ENCODE data around the gene CCDC124. TPM values are rescaled to one million over a fixed set of nuclear protein-coding genes. Genes with fewer than 3 reads are reported as not detected.

Gene CCDC124
- polyA plus RNA-seq, 1 of the 3 experiments (the other 2 are of a cell fraction) = 231 TPM

DNA sequence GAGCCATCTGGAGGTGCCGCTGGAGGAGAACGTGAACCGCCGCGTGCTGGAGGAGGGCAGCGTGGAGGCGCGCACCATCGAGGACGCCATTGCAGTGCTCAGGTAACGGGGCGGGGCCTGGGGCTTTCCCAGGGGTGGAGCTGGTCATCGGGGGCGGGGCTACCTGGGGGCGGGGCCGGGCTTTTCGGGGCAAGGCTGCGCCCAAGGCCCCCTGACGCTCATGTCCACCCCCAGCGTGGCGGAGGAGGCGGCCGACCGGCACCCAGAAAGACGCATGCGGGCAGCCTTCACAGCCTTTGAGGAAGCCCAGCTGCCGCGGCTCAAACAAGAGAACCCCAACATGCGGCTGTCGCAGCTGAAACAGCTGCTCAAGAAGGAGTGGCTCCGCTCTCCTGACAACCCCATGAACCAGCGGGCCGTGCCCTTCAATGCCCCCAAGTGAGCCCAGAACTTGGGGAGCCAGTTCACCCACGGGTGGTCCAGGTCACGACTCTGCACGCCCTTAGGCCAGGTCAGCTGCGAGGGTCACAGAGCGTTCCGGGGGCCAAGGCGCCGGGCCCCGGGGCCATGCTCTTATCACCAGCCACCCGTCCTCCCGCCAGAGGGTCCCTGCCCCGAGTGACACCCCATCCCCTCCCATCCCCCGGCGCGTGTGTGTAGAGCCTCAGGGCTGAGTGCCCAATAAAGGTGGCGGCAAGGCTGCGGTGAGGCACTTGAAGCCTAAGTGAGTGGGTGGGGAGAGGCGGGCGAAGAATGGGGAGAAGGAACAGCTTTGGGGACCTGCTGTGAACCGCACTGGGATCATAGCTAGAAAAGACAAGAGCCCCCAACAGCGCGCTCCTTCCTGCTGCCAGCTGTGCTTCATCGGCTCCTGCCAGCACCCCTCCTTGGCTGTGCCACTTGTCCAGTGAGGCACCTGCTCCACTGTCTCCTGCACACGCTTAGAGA lies 10.7 kb downstream of the CCDC124 start:
- no peak overlapping the region for H3K4me2 ChIP-seq
- CTCF ChIA-PET = interaction anchor here (0.6 to 21.7 kb wide), 7 partner anchors 8 to 924 kb away, joined by 3 to 464 read pairs (median 4); partner anchors contain the start of genes ARRDC2, CCDC124 and KCNN1
- H3K27ac ChIP-seq (ENCODE audit: low read depth in 2 of 2, low read length in 1 of 2) = no peak overlapping the region
- H3K4me3 ChIP-seq (ENCODE audit: low read depth in 2 of 2, low read length in 1 of 2) = no peak overlapping the region
- H3K27me3 ChIP-seq (ENCODE audit: insufficient read depth) = no peaks in the 10 kb centered on the region
- H2AFZ ChIP-seq (ENCODE audit: low read depth) = no peak overlapping the region
- peaks cover 0 to 2% of the 10 kb centered on the region in 2 experiments for H3K36me3 ChIP-seq (replicated peaks in 1 of 2; ENCODE audit: control insufficient read depth in 1 of 2, insufficient read depth in 2 of 2, low read length in 1 of 2)
- peaks cover 5 to 11% of the 10 kb centered on the region in 2 experiments; a peak in 2 of 4 replicates for H3K4me1 ChIP-seq (ENCODE audit: control insufficient read depth in 1 of 2, insufficient read depth in 2 of 2, low read depth in 1 of 2, low read length in 1 of 2)
- H3K9me2 ChIP-seq = no peaks in the 10 kb centered on the region
- H3K9ac ChIP-seq = no peak overlapping the region
- POLR2A ChIA-PET = no interaction called here
- H3F3A ChIP-seq (replicated peaks; ENCODE audit: insufficient read depth) = peaks cover 18% of the 10 kb centered on the region
- H3K9me3 ChIP-seq = no peaks in the 10 kb centered on the region
- H3K79me2 ChIP-seq (ENCODE audit: insufficient read depth) = no peaks in the 10 kb centered on the region
- peaks cover 6% of the 10 kb centered on the region for H4K20me1 ChIP-seq (ENCODE audit: insufficient read depth)
- TF ChIP-seq SMC3 (IDR thresholded peaks at IDR 0.05; ENCODE audit: low read depth, low read length) = no peak
- TF ChIP-seq, protein P1, sequence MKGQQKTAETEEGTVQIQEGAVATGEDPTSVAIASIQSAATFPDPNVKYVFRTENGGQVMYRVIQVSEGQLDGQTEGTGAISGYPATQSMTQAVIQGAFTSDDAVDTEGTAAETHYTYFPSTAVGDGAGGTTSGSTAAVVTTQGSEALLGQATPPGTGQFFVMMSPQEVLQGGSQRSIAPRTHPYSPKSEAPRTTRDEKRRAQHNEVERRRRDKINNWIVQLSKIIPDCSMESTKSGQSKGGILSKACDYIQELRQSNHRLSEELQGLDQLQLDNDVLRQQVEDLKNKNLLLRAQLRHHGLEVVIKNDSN (IDR thresholded peaks at IDR 0.05; ENCODE audit: borderline replicate concordance, low read depth) = no peak
- TF ChIP-seq TEAD4 (IDR thresholded peaks at IDR 0.05; ENCODE audit: borderline replicate concordance, insufficient read depth) = no peak
- TF ChIP-seq GATA2 (CRISPR knock-in tag; IDR thresholded peaks at IDR 0.05) = no peak
- no peak for TF ChIP-seq TAF1 (IDR thresholded peaks at IDR 0.05; ENCODE audit: borderline replicate concordance, low read depth, low read length)
- TF ChIP-seq YY1 (IDR thresholded peaks at IDR 0.05; ENCODE audit: low read depth) = no peak
- TF ChIP-seq EZH2phosphoT487 (IDR thresholded peaks at IDR 0.05; ENCODE audit: borderline replicate concordance, low read depth) = no peak
- no peak for TF ChIP-seq RFX5 (IDR thresholded peaks at IDR 0.05; ENCODE audit: low read length)
- no peak for TF ChIP-seq NFIC (IDR thresholded peaks at IDR 0.05; ENCODE audit: borderline replicate concordance)
- no peak for TF ChIP-seq FOXM1 (IDR thresholded peaks at IDR 0.05; ENCODE audit: low read depth)
- no peak for TF ChIP-seq RAD21 (IDR thresholded peaks at IDR 0.05; ENCODE audit: low read length)
- TF ChIP-seq JUND (IDR thresholded peaks at IDR 0.05) = no peak
- TF ChIP-seq, protein P2, sequence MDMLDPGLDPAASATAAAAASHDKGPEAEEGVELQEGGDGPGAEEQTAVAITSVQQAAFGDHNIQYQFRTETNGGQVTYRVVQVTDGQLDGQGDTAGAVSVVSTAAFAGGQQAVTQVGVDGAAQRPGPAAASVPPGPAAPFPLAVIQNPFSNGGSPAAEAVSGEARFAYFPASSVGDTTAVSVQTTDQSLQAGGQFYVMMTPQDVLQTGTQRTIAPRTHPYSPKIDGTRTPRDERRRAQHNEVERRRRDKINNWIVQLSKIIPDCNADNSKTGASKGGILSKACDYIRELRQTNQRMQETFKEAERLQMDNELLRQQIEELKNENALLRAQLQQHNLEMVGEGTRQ (IDR thresholded peaks at IDR 0.05; ENCODE audit: borderline replicate concordance, low read depth, low read length) = no peak
- TF ChIP-seq, protein P3, sequence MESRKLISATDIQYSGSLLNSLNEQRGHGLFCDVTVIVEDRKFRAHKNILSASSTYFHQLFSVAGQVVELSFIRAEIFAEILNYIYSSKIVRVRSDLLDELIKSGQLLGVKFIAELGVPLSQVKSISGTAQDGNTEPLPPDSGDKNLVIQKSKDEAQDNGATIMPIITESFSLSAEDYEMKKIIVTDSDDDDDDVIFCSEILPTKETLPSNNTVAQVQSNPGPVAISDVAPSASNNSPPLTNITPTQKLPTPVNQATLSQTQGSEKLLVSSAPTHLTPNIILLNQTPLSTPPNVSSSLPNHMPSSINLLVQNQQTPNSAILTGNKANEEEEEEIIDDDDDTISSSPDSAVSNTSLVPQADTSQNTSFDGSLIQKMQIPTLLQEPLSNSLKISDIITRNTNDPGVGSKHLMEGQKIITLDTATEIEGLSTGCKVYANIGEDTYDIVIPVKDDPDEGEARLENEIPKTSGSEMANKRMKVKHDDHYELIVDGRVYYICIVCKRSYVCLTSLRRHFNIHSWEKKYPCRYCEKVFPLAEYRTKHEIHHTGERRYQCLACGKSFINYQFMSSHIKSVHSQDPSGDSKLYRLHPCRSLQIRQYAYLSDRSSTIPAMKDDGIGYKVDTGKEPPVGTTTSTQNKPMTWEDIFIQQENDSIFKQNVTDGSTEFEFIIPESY (IDR thresholded peaks at IDR 0.05; ENCODE audit: borderline replicate concordance, low read depth) = no peak
- TF ChIP-seq GABPA (IDR thresholded peaks at IDR 0.05; ENCODE audit: low read depth) = no peak
- 98% methylated on average over 43 of the region's 57 CpGs for WGBS (ENCODE audit: low lambda C conversion rate)
- DNase-seq = no peak
